HuH-7.5 (cell line): ENCODE results near the gene MZF1.
A peak's percentile ranks its signal among the peaks of the same experiment; 100 is the strongest.

Source experiments
- DNase-seq: peaks from one replicate; pipeline ENCODE4 v3.0.0; 2011; ENCODE audit warnings: low spot score

MZF1 gene

GRCh38 chr19:58569943-58570670, 3.0 kb downstream of the MZF1 start:
- DNase-seq: no peak

- DNase-seq: peak; percentile 8
These were observed 3.8 kb downstream of the MZF1 start for GRCh38 chr19:58569191-58569942.

- DNase-seq: peak; percentile 8
These were observed 4.5 kb downstream of the MZF1 start for GRCh38 chr19:58568453-58569130.

- DNase-seq: no peak
These were observed 6.1 kb downstream of the MZF1 start for GRCh38 chr19:58566989-58567388.

GRCh38 chr19:58563823-58564222, 9.3 kb downstream of the MZF1 start:
- DNase-seq: peak; percentile 6

GRCh38 chr19:58563034-58563573, 10.0 kb downstream of the MZF1 start:
- peak; percentile 37 for DNase-seq

- peak; percentile 41 for DNase-seq
These were observed 10.8 kb downstream of the MZF1 start for GRCh38 chr19:58562122-58563033.

GRCh38 chr19:58561373-58562121, 11.6 kb downstream of the MZF1 start:
- DNase-seq: peak; percentile 22

- DNase-seq: peak; percentile 5
These were observed 12.2 kb downstream of the MZF1 start for GRCh38 chr19:58560921-58561320.

GRCh38 chr19:58560007-58560887, 12.9 kb downstream of the MZF1 start:
- peak; percentile 6 for DNase-seq

GRCh38 chr19:58559275-58560006, 13.7 kb downstream of the MZF1 start:
- peak; percentile 100 for DNase-seq

GRCh38 chr19:58558623-58559274, 14.4 kb downstream of the MZF1 start:
- DNase-seq: peak; percentile 97

- DNase-seq: peak; percentile 29
These were observed 15.0 kb downstream of the MZF1 start, which contains the start of gene UBE2M for GRCh38 chr19:58558066-58558622. Gene UBE2M (minus strand): TSS chr19:58558611. CDS start chr19:58558381, 230 bp downstream.

- DNase-seq: peak; percentile 6
These were observed 15.7 kb downstream of the MZF1 start for GRCh38 chr19:58557221-58558065.

GRCh38 chr19:58556622-58557220, 16.4 kb downstream of the MZF1 start:
- DNase-seq: no peak

GRCh38 chr19:58555920-58556621, 17.1 kb downstream of the MZF1 start:
- peak; percentile 6 for DNase-seq
